Adipose tissue (tissue), 3 donors: ENCODE results near the gene PCYT1A. TPM values are rescaled to one million over a fixed set of nuclear protein-coding genes. Genes with fewer than 3 reads are reported as not detected.
"Not testable (repeated sequence)": the region's sequence is repeated elsewhere in the genome, so short reads cannot be mapped to it uniquely, and the experiment has no call there.

Source experiments
- H3K27ac ChIP-seq: one replicate; pipeline ENCODE4 v1.5.1; 2013; ENCODE audit warnings: low read depth, low read length
- WGBS, 3 donors: extraction: QIAGEN DNeasy Blood & Tissue Kit; methylation state at CpG; one replicate each; pipeline ENCODE4 v1.1.7; 2013; 5-methylcytosine and 5-hydroxymethylcytosine counted together
- polyA plus RNA-seq, 3 donors: library from polyadenylated mRNA; stranded (reverse); fragments of 200-250 nt; gene quantifications; one replicate each; pipeline ENCODE4 v1.2.3, GENCODE V29; 2013
- donor health status: healthy with polysubstance abuse.
- donor health status: Bipolar disorder and iron deficiency.
- donor health status: healthy.

PCYT1A gene
- 10 to 100 TPM; 12.9 to 39.8 (median 32.3) TPM for polyA plus RNA-seq

DNA sequence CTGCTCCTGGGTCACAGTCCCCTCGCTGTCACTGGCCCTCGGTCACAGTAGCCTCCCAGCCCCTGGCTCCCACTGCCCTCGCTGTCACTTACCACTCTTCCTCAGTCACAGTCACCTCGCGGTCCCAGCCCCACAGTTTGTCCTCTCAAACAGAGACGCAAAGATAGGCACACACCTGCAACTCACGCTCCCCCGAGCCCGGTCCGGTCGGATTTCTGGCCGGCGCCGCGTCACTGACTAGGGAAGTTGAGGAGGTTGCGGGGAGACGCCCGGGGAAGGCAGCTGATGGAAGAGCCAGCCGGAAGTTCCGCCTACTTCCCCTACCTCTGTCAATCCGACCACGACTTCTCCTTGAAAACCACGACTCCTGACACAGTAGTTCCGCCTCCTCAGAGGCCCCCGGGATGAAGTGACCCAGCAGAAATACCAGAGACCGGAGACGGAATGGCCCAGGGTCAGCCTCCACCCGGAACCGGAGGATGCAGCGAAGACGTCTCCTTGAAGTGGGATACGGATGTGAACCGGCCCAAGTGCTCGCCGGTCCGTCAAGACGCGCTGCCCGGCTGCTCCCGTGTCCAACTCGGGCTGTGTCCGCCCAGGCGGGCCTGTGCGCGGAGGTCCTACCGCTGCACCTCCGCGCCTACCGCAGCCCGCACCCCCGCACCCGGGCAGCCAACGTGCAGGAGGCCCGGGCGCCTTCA is at the start of gene PCYT1A:
Gene PCYT1A (minus strand): TSS at position 287 of the 701 bp plus-strand sequence. CDS start 17,195 bp downstream, outside the sequence.
- H3K27ac ChIP-seq, result peak within 1 kb of the TSS; percentile 60
- WGBS, 3 donors, result 0 to 1% (median 1%) methylated on average over 54 to 55 of the region's 55 CpGs

DNA sequence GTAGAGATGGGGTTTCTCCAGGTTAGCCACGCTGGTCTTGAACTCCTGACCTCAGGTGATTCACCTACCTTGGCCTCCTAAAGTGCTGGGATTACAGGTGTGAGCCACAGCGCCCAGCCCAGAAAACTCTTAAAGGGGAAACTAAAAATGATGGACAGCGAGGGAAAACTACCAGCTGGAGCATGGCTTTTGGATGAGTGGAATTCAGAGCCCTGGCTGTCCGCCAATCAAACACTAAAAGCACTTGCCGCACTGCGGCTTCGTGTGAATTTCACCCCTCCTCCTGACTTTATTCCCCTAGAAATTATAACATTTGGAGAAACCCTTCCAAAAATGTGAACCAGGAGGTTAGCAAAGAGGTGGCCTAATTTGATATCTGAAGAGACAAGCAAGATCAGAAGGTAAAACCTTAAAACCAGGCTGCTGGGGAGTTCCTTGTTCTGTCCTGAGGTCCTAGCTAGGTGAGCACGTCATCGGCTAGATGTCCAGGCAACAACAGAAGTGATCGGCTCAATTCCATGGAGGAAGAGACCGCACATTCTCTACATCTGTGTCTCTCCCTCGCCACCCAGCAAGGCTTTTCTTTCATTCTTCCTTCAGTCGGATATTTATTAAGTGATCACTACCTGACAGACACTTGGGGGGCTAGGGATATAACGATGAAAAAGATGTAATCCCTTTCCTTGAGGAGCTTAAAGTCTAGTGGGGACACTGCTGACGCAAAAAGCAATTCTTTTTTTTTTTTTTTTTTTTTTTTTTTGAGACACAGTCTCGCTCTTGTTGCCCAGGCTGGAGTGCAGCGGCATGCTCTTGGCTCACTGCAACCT is 49.0 kb upstream of the PCYT1A start:
- WGBS, 3 donors, result 57 to 88% (median 84%) methylated on average over 17 of the region's 17 CpGs
- H3K27ac ChIP-seq, result no peak overlapping the region

DNA sequence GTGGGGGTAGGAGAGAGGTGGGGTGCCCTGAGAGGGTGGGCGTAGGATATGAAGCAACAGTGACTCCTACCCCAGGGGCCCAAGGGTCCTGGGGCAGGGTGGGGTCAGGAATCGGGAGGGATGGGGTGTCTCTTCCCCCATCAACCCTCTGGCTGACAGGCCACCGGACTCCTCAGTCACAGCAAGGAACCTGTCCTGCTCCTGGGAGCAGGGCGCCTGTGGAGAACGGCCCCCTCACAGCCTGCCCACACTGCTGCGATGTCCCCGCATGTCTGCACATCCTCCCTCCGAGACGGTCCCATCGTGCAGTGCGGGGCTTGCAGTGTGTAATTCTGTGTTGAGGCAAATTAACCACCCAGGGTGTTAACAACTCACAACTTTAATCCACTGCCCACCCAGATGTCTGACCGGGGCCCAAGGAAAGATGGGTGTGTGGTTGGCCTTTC is 48.0 kb upstream of the PCYT1A start:
- WGBS, 3 donors, result 59 to 83% (median 62%) methylated on average over 10 to 12 of the region's 12 CpGs

DNA sequence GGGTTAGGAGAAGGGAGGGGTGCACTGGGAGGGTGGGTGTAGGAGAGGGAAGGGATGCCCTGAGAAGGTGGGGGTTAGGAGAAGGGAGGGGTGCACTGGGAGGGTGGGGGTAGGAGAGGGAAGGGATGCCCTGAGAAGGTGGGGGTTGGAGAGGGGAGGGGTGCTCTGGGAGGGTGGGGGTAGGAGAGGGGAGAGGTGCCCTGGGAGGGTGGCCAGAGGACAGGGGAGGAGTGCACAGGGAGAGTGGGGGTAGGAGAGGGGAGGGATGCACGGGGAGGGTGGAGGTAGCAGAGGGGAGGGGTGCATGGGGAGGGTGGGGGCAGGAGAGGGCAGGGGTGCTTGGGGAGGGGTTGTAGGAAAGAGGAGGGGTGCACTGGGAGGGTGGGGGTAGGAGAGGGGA is 47.5 kb upstream of the PCYT1A start:
- no peak overlapping the region for H3K27ac ChIP-seq
- 18 to 67% (median 35%) methylated on average over 1 of the region's 1 CpG for WGBS, 3 donors

More for the DNA sequence above, 48.0 kb upstream of the PCYT1A start:
- no peak overlapping the region for H3K27ac ChIP-seq

DNA sequence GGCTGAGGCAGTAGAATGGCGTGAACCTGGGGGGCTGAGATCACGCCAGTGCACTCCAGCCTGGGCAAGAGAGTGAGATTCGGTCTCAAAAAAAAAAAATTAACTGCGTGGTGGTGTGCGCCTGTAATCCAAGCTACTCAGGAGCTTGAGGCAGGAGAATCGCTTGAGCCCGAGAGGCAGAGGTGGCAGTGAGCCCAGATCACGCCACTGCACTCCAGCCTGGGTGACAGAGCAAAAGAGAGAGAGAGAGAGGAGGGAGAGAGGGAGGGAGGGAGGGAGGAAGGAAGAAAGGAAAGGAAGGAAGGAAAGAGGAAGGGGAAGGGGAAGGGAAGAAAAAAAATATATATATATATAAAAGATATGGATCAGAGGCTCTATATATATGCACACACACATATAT is 44.6 kb upstream of the PCYT1A start:
- no peak overlapping the region for H3K27ac ChIP-seq
- WGBS, 3 donors, result 77 to 86% (median 85%) methylated on average over 8 of the region's 8 CpGs

DNA sequence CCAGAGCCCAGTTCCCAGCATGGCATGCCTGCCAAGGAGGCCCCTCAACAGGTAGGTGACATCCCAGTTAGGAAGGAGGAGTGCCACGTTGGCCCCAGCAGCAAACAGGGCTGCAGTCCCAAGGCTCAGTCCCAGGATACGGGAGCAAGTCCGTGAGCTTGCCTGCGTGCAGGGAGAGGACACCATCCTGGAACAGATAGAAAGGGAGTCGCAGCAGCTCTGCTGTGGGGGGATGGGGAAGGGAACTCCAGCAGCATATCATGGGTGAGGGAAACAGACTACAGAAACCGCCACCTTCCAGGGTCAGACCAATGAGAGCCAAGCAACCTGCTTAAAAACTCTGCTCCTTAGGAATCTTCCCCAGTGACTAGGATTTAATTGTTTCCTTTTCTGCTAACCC is 39.9 kb upstream of the PCYT1A start:
- 24 to 48% (median 44%) methylated on average over 6 of the region's 6 CpGs for WGBS, 3 donors
- H3K27ac ChIP-seq, result no peak overlapping the region

DNA sequence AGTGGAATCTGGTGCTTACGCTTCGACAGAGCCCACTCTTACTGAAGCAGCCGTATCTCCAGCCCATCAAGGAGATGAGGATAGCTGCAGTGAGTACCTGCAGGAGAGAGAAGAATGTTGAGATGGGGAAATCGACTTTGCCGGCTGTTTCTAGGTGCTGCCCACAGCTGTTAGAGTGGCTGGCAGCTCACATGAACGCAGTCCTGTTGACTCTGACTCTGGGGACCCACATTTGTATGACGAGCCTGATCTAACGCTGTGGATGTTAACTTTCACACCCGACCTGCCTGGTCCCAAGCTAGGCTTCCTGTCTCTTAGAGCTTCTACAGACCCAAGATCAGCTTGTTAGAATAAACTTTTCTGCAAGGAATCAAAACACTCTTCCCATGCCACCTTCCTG is 39.4 kb upstream of the PCYT1A start:
- H3K27ac ChIP-seq, result no peak overlapping the region
- 67 to 80% (median 69%) methylated on average over 9 of the region's 9 CpGs for WGBS, 3 donors

DNA sequence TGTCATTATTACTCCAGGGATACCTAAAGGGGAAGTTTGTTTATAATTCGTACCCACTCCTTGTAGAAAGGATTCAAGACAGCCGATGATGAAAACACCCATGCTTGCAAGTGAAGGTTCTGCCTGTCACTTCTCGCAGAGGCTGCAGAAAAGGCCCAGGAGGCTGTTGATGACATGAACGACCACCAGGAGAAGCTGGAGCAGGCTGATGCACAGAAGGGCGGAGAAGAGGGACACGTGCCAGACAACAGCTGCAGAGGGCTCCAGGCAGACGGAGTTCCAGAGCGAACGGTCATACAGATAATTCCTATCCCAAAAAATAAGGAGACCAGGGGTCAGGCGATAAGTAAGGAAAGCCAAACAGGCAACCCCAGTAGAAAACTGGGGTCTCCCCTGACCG is 36.2 kb upstream of the PCYT1A start:
- WGBS, 3 donors, result 53 to 67% (median 65%) methylated on average over 11 of the region's 11 CpGs
- no peak overlapping the region for H3K27ac ChIP-seq

DNA sequence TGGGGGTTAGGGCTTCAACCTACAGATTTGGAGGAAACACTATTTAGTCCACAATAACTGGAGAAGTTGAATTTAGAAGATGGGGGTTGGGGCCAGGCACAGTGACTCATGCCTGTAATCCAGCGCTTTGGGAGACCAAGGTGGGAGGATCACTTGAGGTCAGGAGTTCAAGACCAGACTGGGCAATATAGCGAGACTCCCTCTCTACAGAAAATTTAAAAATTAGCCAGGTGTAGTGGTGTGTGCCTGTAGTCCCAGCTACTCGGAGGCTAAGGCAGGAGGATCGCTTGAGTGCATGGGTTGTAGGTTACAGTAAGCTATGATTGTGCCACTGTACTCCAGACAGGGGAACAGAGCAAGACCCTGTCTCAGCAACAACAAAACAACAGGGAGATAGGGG is 35.5 kb upstream of the PCYT1A start:
- WGBS, 3 donors, result 94 to 98% (median 94%) methylated on average over 4 of the region's 4 CpGs
- H3K27ac ChIP-seq, result no peak overlapping the region

DNA sequence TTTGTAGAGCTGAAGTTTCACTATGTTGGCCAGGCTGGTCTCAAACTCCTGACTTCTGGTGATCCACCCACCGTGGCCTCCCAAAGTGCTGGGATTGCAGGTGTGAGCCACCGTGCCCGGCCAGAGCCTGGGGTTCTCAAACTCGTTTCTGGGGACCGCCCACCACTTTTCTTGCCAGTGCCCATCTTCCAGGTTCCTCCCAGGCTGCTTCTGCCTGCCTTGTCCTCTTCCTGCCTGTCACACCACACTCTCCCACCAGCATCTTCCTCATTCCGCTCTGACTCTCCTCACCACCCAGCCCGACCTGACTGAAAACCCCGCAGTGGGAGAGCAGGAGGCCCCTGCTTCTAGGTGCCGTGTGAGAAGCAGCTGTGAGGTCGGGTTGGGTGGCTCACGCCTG is 33.6 kb upstream of the PCYT1A start:
- H3K27ac ChIP-seq, result no peak overlapping the region
- 64 to 77% (median 73%) methylated on average over 11 of the region's 11 CpGs for whole genome bisulfite sequencing, 3 donors

DNA sequence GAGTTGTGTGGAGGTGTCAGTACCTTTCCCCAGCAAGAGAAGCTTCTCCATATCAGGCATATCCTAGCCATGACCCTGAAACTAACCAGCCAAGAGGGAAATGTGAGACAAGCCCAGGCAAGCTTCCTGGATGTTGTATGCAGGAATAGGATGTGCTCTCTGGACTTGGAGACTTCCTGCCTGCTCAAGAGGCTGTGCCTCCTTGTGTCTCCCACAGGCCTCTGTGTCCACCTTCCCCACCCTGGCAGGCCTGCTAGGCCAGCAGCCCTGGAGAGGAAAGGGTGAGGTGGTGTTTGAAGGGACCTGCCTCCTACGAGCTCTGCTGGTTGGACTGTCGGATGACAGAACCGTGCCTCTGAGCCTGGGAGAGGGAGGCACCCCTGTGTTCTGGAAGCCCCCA is 32.6 kb upstream of the PCYT1A start:
- H3K27ac ChIP-seq, result no peak overlapping the region
- WGBS, 3 donors, result 71 to 89% (median 82%) methylated on average over 3 of the region's 3 CpGs

DNA sequence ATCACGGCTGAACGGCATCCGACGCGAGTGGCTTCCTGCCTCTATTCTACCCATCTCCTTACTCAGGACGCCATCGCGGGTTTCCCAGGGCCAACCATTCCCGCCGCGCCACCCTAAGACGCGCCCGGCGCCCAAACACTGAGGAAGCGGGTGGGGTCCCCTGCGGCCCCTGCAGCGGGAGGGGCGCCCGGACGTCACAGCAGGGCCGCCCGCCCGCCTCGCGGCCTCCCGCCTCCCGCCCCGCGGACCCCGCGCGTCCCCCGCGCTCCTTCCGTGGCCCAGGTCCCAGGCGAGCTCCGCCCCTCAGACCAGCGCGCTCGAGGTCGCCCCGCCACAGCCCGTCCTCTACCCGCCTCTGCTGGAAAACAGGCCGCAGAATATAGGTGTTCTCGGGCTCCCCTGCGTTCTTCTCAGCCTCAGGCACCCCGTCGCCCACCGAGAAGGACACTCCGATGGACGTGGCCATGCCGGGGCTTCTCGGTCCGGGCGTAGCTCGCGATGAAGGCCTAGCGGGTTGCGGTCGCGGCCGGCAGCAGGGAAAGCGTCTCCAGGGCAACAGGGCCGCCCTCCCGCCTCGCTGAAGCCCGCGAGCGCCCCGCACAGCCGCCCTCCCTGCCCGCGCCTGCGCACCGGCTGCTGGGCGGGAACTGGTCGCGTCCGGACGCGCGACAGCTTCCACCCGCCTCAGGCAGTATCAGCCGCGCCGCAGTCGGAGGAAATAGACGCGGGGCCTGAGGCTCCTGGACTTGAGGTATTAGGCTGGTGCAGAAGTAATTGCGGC is 30.4 kb upstream of the PCYT1A start, which contains the start of gene DYNLT2B:
Gene DYNLT2B (minus strand): TSS at position 554 of the 781 bp plus-strand sequence. CDS start 88 bp downstream, at position 466.
- WGBS, 3 donors, result 0% methylated on average over 87 to 92 of the region's 92 CpGs
- peak within 1 kb of the TSS; percentile 72 for H3K27ac ChIP-seq

DNA sequence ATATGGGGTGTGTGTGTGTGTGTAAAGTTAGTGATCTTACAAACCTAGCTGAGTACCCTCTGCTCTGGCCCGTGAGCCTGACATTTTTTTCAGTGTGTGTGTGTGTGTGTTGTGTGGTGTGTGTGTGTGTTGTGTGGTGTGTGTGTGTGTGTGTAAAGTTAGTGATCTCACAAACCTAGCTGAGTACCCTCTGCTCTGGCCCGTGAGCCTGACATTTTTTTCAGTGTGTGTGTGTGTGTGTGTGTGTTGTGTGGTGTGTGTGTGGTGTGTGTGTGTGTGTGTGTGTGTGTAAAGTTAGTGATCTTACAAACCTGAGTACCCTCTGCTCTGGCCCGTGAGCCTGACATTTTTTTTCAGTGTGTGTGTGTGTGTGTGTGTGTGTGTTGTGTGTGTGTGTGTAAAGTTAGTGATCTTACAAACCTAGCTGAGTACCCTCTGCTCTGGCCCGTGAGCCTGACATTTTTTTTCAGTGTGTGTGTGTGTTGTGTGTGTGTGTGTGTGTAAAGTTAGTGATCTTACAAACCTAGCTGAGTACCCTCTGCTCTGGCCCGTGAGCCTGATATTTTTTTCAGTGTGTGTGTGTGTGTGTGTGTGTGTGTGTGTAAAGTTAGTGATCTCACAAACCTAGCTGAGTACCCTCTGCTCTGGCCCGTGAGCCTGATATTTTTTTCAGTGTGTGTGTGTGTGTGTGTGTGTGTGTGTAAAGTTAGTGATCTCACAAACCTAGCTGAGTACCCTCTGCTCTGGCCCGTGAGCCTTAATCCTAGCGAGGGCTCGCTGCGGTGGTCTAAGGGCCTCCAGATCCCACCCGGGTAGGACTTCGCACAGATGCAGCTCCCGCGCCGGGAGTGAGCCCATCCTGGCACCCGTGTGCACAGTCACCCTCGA is 29.5 kb upstream of the PCYT1A start:
- 13 to 23% (median 17%) methylated on average over 9 to 15 of the region's 17 CpGs for WGBS, 3 donors

DNA sequence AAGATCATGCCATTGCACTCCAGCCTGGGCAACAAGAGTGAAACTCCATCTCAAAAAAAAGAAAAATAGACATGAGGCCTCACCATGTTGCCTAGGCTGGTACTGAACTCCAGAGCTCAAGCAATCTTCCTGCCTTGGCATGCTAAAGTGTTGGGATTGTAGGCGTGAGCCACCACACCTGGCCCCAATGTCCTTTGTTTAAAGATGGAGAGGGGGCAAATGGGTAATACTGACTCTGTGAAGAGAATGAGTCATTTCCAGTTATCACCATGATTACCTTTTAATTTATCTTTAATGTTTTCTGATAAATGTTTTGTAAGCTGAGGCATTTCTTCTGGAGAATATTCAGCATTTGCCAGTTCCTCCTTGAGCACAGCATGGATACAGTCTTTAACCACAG is 28.3 kb upstream of the PCYT1A start:
- WGBS, 3 donors, result 74 to 100% (median 94%) methylated on average over 1 of the region's 1 CpG
- no peak overlapping the region for H3K27ac ChIP-seq

More for the DNA sequence above, 29.5 kb upstream of the PCYT1A start:
- peak overlapping the region; percentile 72 for H3K27ac ChIP-seq

DNA sequence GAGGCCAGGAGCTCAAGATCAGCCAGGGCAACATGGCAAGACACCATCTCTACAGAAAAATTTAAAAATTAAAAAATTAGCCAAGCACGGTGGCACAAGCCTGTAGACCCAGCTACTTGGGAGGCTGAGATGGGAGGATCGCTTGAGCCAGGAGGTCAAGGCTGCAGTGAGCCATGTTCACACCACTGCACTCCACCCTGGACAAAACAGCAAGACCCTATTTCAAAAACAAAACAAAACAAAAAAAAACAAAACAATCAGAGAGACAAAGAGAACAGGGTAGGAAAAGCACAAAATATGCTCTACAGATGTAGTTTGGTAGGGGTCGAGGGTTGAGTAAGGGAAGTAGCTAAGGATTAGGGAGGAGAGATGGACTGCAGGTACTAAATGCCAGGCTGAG is 27.1 kb upstream of the PCYT1A start:
- no peak overlapping the region for H3K27ac ChIP-seq
- WGBS, 3 donors, result 89 to 97% (median 96%) methylated on average over 3 of the region's 3 CpGs

DNA sequence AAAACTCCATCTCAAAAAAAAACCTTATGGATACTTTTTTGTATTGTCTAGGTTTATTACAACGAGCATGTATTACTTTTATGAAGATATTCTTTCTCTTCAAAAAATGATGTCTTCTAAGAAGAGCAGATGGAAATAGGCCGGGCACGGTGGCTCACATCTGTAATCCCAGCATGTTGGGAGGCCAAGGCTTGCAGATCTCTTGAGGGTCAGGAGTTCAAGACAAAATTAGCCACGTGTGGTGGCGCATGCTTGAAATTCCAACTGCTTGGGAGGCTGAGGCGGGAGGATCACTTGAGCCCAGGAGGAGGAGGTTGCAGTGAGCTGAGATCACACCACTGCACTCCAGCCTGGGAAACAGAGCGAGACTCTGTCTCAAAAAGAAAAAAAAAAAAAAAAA is 26.6 kb upstream of the PCYT1A start:
- H3K27ac ChIP-seq, result not testable (repeated sequence)
- 87 to 89% (median 88%) methylated on average over 6 to 7 of the region's 7 CpGs for WGBS, 3 donors

DNA sequence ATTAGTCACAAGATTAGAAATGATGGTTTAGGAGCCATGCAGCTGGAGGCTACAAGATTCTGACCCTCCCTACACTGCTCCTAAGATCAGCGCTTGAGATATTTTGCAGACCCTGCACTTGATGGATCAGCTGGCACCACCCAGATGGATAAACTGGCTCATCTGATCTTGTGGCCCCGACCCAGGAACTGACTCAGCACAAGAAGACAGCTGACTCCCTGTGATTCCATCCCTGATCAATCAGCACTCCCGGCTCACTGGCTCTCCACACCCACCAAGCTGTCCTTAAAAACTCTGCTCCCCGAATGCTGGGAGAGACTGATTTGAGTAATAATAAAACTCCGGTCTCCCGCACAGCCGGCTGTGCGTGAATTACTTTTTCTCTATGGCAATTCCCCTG is 15.4 kb upstream of the PCYT1A start:
- WGBS, 3 donors, result 87 to 95% (median 89%) methylated on average over 7 of the region's 8 CpGs
- H3K27ac ChIP-seq, result not testable (repeated sequence)

DNA sequence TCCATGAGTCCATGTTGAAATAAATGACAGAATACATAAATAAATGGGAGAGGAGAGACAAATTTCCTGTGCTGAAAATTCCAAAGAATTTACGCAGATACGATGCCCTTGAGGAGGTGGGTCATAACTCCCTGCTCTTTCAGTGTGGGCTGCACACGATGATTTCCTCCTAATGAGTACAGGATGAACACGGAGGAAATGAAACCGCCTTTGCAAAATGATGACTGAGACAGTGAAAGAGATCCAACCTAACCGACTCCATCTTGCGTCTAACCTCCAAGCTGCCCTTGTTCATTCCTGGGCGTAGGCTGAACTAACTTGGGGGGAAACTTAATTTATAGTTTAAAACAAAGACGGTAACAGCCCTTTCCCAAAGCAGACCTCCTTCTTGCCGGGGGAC is 15.0 kb upstream of the PCYT1A start:
- not testable (repeated sequence) for H3K27ac ChIP-seq
- 63 to 91% (median 76%) methylated on average over 7 of the region's 10 CpGs for WGBS, 3 donors
